MM.1S (cell line): ENCODE measurements around the gene ZNF862.

ENCODE experiments used
- CTCF ChIP-seq: fragments of 300-600 bp; sonication (generic); IDR thresholded peaks from 2 replicates; pipeline ENCODE4 v1.5.1; 2016; ENCODE audit warnings: antibody characterized with exemption, low read length, mixed read lengths
- EZH2phosphoT487 ChIP-seq: fragments of 300-600 bp; sonication (generic); IDR thresholded peaks from 2 replicates; pipeline ENCODE4 v1.6.1; 2018; ENCODE audit warnings: antibody characterized with exemption, low read length

DNA sequence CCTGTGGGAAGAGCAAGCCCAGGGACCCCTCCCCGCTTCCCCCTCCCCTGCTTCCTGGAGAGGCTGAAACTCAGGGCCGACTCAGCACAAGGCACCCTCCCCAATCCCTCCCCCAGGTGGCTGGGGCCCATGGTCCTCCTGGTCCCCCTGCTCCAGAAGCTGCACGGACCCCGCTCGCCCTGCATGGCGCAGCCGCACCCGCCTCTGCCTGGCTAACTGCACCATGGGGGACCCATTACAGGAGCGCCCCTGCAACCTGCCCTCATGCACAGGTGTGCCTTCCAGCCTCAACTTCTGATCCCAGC lies 19.7 kb upstream of the ZNF862 start:
- TF ChIP-seq CTCF (no peak), EZH2phosphoT487 (no peak)
